SU-DHL-6 (cell line): ENCODE measurements around the gene FRAS1.

ENCODE experiments used
- CTCF ChIP-seq: fragments of 200-600 bp; sonication (generic); IDR thresholded peaks from one replicate; pipeline ENCODE4 v1.5.1; 2017; ENCODE audit warnings: antibody characterized with exemption, mild to moderate bottlenecking, low read length, moderate library complexity; ENCODE audit not compliant: insufficient read depth, poor library complexity, severe bottlenecking
- EZH2phosphoT487 ChIP-seq: fragments of 200-600 bp; sonication (generic), shearing (Covaris generic); conservative IDR thresholded peaks from 2 replicates; pipeline ENCODE4 v1.6.1; 2018; ENCODE audit warnings: mild to moderate bottlenecking, antibody characterized with exemption, low read length, moderate library complexity, mixed read lengths

- TF ChIP-seq CTCF (no peak), EZH2phosphoT487 (no peak)
These were observed 495.4 kb downstream of the FRAS1 start for GRCh38 chr4:78552389-78553042.
